ENCODE measurements around the gene TRPV2.

DNA sequence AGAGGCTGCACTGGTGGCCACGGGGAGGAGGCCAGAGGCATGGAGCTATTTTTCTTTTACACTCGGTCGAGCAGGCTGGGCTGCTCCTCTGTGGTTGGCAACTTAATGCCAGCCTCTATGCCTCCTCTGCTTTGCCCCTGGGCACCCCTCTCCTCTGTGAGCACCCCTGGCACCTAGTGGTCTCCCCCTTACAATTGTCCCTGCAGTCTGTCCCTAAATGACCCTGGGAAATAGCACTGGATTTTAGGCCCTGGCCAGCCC, 49.6 kb downstream of the TRPV2 start:
- TF ChIP-seq ZNF274 (IDR thresholded peaks at IDR 0.05; ENCODE audit: low read depth, low read length) (no peak), YY1 (IDR thresholded peaks at IDR 0.05; ENCODE audit: insufficient read depth, insufficient read length) (no peak)

All from NT2/D1 (cell line).